B cell (primary cell): ENCODE measurements around the gene SEC24A.

Experiments
- CTCF ChIP-seq: fragments of 200-600 bp; IDR thresholded peaks from one replicate; pipeline ENCODE4 v1.8.0; 2022; ENCODE audit warnings: antibody characterized with exemption, mild to moderate bottlenecking
- EZH2 ChIP-seq: IDR thresholded peaks from 2 replicates; pipeline ENCODE4 v1.6.1; 2012; ENCODE audit warnings: borderline replicate concordance, low read depth, mild to moderate bottlenecking, moderate library complexity, low read length; ENCODE audit not compliant: insufficient read depth, poor library complexity, severe bottlenecking

GRCh38 chr5:134637116-134637721 lies 11.4 kb upstream of the SEC24A start:
- TF ChIP-seq CTCF: no peak
- TF ChIP-seq EZH2: no peak
